Measurements from ENCODE around the gene FKRP. TPM values are rescaled to one million over a fixed set of nuclear protein-coding genes. Genes with fewer than 3 reads are reported as not detected.

The FKRP gene
- total and polyA plus RNA-seq, 2 of the 13 experiments (the other 11 are each of a cell fraction or from before 2014, with no cell fraction given): 7.3 to 9.8 TPM

DNA sequence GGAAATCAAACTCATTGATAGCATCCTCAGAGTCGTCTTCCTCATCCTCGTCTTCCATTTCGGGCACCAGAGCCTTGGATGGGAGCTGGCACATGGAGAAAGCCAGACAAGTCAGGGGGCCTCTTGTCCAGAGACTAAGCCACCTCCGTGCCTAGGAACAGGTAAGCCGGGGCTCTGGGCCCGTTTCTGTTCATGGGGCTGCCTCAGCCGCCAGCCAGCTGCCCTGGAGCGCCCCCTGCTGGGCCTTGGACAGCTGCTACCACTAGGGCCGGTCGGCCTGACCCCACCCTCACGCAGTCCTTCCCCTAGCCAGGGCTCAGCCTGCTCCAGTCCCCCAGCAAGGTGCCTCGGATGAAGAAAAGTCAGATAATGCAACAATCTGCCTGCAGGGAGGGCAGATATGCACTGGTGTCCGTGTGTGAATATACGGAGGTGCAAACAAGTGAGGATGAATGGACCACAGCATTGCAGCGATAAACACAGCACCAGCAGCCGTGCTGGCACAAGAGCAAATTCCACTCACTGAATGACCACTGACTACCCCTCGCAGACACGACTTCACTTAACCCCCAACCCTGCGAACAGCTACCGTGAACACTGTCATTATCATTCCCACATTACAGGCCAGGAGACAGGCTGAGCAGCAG lies 17.0 kb upstream of the FKRP start (continued):
- TF ChIP-seq, protein P1, sequence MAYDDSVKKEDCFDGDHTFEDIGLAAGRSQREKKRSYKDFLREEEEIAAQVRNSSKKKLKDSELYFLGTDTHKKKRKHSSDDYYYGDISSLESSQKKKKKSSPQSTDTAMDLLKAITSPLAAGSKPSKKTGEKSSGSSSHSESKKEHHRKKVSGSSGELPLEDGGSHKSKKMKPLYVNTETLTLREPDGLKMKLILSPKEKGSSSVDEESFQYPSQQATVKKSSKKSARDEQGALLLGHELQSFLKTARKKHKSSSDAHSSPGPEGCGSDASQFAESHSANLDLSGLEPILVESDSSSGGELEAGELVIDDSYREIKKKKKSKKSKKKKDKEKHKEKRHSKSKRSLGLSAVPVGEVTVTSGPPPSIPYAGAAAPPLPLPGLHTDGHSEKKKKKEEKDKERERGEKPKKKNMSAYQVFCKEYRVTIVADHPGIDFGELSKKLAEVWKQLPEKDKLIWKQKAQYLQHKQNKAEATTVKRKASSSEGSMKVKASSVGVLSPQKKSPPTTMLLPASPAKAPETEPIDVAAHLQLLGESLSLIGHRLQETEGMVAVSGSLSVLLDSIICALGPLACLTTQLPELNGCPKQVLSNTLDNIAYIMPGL (CRISPR knock-in tag; IDR thresholded peaks at IDR 0.05; ENCODE audit: borderline replicate concordance in 1 of 2, low read depth in 1 of 2): peak in 1 of 2 experiments; percentile 44; a peak in 1 of 4 replicates
- TF ChIP-seq ZFP62 (CRISPR knock-in tag; IDR thresholded peaks at IDR 0.05): no peak
- no peak for TF ChIP-seq ZNF775 (CRISPR knock-in tag; IDR thresholded peaks at IDR 0.05; ENCODE audit: borderline replicate concordance)
- TF ChIP-seq MEIS2 (CRISPR knock-in tag; IDR thresholded peaks at IDR 0.05): 0 out of 2 replicates have a peak, but pooled peaks have one; percentile 53
- TF ChIP-seq, protein P2, sequence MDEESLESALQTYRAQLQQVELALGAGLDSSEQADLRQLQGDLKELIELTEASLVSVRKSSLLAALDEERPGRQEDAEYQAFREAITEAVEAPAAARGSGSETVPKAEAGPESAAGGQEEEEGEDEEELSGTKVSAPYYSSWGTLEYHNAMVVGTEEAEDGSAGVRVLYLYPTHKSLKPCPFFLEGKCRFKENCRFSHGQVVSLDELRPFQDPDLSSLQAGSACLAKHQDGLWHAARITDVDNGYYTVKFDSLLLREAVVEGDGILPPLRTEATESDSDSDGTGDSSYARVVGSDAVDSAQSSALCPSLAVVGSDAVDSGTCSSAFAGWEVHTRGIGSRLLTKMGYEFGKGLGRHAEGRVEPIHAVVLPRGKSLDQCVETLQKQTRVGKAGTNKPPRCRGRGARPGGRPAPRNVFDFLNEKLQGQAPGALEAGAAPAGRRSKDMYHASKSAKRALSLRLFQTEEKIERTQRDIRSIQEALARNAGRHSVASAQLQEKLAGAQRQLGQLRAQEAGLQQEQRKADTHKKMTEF (CRISPR knock-in tag; IDR thresholded peaks at IDR 0.05): no peak
- TF ChIP-seq, protein P3, sequence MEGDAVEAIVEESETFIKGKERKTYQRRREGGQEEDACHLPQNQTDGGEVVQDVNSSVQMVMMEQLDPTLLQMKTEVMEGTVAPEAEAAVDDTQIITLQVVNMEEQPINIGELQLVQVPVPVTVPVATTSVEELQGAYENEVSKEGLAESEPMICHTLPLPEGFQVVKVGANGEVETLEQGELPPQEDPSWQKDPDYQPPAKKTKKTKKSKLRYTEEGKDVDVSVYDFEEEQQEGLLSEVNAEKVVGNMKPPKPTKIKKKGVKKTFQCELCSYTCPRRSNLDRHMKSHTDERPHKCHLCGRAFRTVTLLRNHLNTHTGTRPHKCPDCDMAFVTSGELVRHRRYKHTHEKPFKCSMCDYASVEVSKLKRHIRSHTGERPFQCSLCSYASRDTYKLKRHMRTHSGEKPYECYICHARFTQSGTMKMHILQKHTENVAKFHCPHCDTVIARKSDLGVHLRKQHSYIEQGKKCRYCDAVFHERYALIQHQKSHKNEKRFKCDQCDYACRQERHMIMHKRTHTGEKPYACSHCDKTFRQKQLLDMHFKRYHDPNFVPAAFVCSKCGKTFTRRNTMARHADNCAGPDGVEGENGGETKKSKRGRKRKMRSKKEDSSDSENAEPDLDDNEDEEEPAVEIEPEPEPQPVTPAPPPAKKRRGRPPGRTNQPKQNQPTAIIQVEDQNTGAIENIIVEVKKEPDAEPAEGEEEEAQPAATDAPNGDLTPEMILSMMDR (CRISPR knock-in tag; IDR thresholded peaks at IDR 0.05): peak; percentile 94
- TF ChIP-seq RBM39 (IDR thresholded peaks at IDR 0.05; ENCODE audit: low read depth, low read length, poor library complexity, severe bottlenecking): no peak
- peak; percentile 77 for TF ChIP-seq XRCC5 (optimal IDR thresholded peaks at IDR 0.05; ENCODE audit: low read length)
- no peak for TF ChIP-seq ZNF547 (CRISPR knock-in tag; IDR thresholded peaks at IDR 0.05)
- TF ChIP-seq ZBTB42 (CRISPR knock-in tag; IDR thresholded peaks at IDR 0.05): no peak
- no peak for TF ChIP-seq KLF11 (CRISPR knock-in tag; IDR thresholded peaks at IDR 0.05)
- peak; percentile 13; the same call in 1 of the 2 replicates for TF ChIP-seq ZNF768 (CRISPR knock-in tag; IDR thresholded peaks at IDR 0.05)
- TF ChIP-seq, protein P4, sequence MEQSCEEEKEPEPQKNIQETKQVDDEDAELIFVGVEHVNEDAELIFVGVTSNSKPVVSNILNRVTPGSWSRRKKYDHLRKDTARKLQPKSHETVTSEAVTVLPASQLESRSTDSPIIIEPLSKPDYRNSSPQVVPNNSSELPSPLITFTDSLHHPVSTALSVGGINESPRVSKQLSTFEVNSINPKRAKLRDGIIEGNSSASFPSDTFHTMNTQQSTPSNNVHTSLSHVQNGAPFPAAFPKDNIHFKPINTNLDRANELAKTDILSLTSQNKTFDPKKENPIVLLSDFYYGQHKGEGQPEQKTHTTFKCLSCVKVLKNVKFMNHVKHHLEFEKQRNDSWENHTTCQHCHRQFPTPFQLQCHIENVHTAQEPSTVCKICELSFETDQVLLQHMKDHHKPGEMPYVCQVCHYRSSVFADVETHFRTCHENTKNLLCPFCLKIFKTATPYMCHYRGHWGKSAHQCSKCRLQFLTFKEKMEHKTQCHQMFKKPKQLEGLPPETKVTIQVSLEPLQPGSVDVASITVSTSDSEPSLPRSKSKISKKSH (CRISPR knock-in tag; IDR thresholded peaks at IDR 0.05; ENCODE audit: borderline replicate concordance): 0 out of 2 replicates have a peak, but pooled peaks have one; percentile 31
- TF ChIP-seq ZFX (CRISPR knock-in tag; IDR thresholded peaks at IDR 0.05; ENCODE audit: low read depth): peak; percentile 41; the same call in 1 of the 2 replicates
- TF ChIP-seq, protein P5, sequence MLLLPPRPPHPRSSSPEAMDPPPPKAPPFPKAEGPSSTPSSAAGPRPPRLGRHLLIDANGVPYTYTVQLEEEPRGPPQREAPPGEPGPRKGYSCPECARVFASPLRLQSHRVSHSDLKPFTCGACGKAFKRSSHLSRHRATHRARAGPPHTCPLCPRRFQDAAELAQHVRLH (CRISPR knock-in tag; IDR thresholded peaks at IDR 0.05; ENCODE audit: borderline replicate concordance, low read depth): peak; percentile 36; the same call in 1 of the 2 replicates
- TF ChIP-seq KDM5B (CRISPR knock-in tag; IDR thresholded peaks at IDR 0.05; ENCODE audit: borderline replicate concordance): peak; percentile 30; the same call in 1 of the 2 replicates
- 0 out of 2 replicates have a peak, but pooled peaks have one; percentile 26 for TF ChIP-seq SAP130 (CRISPR knock-in tag; IDR thresholded peaks at IDR 0.05; ENCODE audit: low read depth)
- TF ChIP-seq, protein P6, sequence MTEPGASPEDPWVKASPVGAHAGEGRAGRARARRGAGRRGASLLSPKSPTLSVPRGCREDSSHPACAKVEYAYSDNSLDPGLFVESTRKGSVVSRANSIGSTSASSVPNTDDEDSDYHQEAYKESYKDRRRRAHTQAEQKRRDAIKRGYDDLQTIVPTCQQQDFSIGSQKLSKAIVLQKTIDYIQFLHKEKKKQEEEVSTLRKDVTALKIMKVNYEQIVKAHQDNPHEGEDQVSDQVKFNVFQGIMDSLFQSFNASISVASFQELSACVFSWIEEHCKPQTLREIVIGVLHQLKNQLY (CRISPR knock-in tag; IDR thresholded peaks at IDR 0.05): no peak
- TF ChIP-seq, protein P7, sequence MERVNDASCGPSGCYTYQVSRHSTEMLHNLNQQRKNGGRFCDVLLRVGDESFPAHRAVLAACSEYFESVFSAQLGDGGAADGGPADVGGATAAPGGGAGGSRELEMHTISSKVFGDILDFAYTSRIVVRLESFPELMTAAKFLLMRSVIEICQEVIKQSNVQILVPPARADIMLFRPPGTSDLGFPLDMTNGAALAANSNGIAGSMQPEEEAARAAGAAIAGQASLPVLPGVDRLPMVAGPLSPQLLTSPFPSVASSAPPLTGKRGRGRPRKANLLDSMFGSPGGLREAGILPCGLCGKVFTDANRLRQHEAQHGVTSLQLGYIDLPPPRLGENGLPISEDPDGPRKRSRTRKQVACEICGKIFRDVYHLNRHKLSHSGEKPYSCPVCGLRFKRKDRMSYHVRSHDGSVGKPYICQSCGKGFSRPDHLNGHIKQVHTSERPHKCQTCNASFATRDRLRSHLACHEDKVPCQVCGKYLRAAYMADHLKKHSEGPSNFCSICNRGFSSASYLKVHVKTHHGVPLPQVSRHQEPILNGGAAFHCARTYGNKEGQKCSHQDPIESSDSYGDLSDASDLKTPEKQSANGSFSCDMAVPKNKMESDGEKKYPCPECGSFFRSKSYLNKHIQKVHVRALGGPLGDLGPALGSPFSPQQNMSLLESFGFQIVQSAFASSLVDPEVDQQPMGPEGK (CRISPR knock-in tag; IDR thresholded peaks at IDR 0.05): 0 out of 2 replicates have a peak, but pooled peaks have one; percentile 36
